Lower lobe of right lung (tissue), 2 donors: Measurements from ENCODE around the gene MBOAT1. TPM values are rescaled to one million over a fixed set of nuclear protein-coding genes. Genes with fewer than 3 reads are reported as not detected.

ENCODE experiments used
- ATAC-seq, 2 donors: fragments of 200-7000 bp; cut with Tn5 transposase; one replicate each; pipeline ENCODE4 v1.9.1; 2020 to 2022; ENCODE audit warnings: mild to moderate bottlenecking in 2 of 2, moderate library complexity in 2 of 2
- DNase-seq: peaks from one replicate; pipeline ENCODE4 v3.0.0-alpha.2; 2020
- H3K27ac ChIP-seq: fragments of 200-600 bp; one replicate; pipeline ENCODE4 v1.8.0; 2022
- H3K27me3 ChIP-seq: fragments of 200-600 bp; one replicate; pipeline ENCODE4 v1.8.0; 2022; ENCODE audit warnings: low read depth
- H3K36me3 ChIP-seq: fragments of 200-600 bp; one replicate; pipeline ENCODE4 v1.8.0; 2022; ENCODE audit warnings: mild to moderate bottlenecking
- H3K4me1 ChIP-seq: fragments of 200-600 bp; one replicate; pipeline ENCODE4 v1.8.0; 2022
- H3K4me3 ChIP-seq: fragments of 200-600 bp; one replicate; pipeline ENCODE4 v1.8.0; 2022; ENCODE audit warnings: mild to moderate bottlenecking
- H3K9me3 ChIP-seq: fragments of 200-600 bp; one replicate; pipeline ENCODE4 v1.8.0; 2022
- CTCF ChIP-seq: fragments of 200-600 bp; IDR thresholded peaks from one replicate; pipeline ENCODE4 v1.8.0; 2022; ENCODE audit warnings: antibody characterized with exemption, mild to moderate bottlenecking
- intact Hi-C: fragments of 100-400 bp; cut with DNase I; formaldehyde crosslinking; loops from one replicate; pipeline ENCODE4 v1.11.0; 2022
- total RNA-seq: library from RNA; stranded (reverse); fragmentation: NEBNext Ultra II Directional; extraction: Animal tissue kit (Norgen Biotek cat#: 25700); gene quantifications from one replicate; pipeline ENCODE4 v1.2.1, GENCODE V29; 2021
- donor health status: DM: no; HTN: yes; CAD: no; lungs with severe emphysema.

Gene MBOAT1
- total RNA-seq, 1 donor from 2014 or later, result 13.1 TPM

- H3K4me1 ChIP-seq, result no peaks in the 10 kb centered on the region
- H3K4me3 ChIP-seq, result no peak overlapping the region
- no peaks in the 10 kb centered on the region for H3K9me3 ChIP-seq
- no peaks in the 10 kb centered on the region for H3K36me3 ChIP-seq
- no peak for TF ChIP-seq CTCF
- no peak for ATAC-seq
- H3K27me3 ChIP-seq, result no peaks in the 10 kb centered on the region
- intact Hi-C loops, result no loop called here
- no peak overlapping the region for H3K27ac ChIP-seq
- no peak for DNase-seq
Measured at GRCh38 chr6:20232188-20232587, 19.9 kb upstream of the MBOAT1 start.

- Histone ChIP-seq H3K4me1 (no peaks in the 10 kb centered on the region), H3K36me3 (no peaks in the 10 kb centered on the region), H3K27ac (no peak overlapping the region), H3K9me3 (no peaks in the 10 kb centered on the region), H3K27me3 (no peaks in the 10 kb centered on the region), H3K4me3 (no peak overlapping the region)
- TF ChIP-seq CTCF, result no peak
- no peak for ATAC-seq
- intact Hi-C loops, result no loop called here
- DNase-seq, result no peak
Measured at GRCh38 chr6:20230401-20231119, 18.3 kb upstream of the MBOAT1 start.

GRCh38 chr6:20229881-20230280 is 17.6 kb upstream of the MBOAT1 start:
- Histone ChIP-seq H3K4me3 (no peak overlapping the region), H3K9me3 (no peaks in the 10 kb centered on the region), H3K36me3 (no peaks in the 10 kb centered on the region), H3K27ac (no peak overlapping the region), H3K27me3 (no peaks in the 10 kb centered on the region), H3K4me1 (no peaks in the 10 kb centered on the region)
- TF ChIP-seq CTCF, result no peak
- ATAC-seq, result no peak
- DNase-seq, result no peak
- intact Hi-C loops, result no loop called here

- Histone ChIP-seq H3K9me3 (no peaks in the 10 kb centered on the region), H3K4me1 (no peaks in the 10 kb centered on the region)
- TF ChIP-seq CTCF, result no peak
Measured at GRCh38 chr6:20227350-20227749, 15.1 kb upstream of the MBOAT1 start.

GRCh38 chr6:20223141-20223540 is 10.9 kb upstream of the MBOAT1 start:
- Histone ChIP-seq H3K27ac (no peak overlapping the region), H3K9me3 (no peaks in the 10 kb centered on the region), H3K4me1 (no peaks in the 10 kb centered on the region), H3K36me3 (no peaks in the 10 kb centered on the region), H3K27me3 (no peaks in the 10 kb centered on the region), H3K4me3 (no peak overlapping the region)
- intact Hi-C loops, result no loop called here
- DNase-seq, result no peak
- ATAC-seq, result no peak
- no peak for TF ChIP-seq CTCF

More at GRCh38 chr6:20227350-20227749, 15.1 kb upstream of the MBOAT1 start:
- ATAC-seq (no peak), DNase-seq (no peak)
- intact Hi-C loops, result no loop called here
- Histone ChIP-seq H3K4me3 (no peak overlapping the region), H3K27me3 (no peaks in the 10 kb centered on the region), H3K27ac (no peak overlapping the region), H3K36me3 (no peaks in the 10 kb centered on the region)
